NCI-H2081 treated with DMSO at 0.1 percent for 48 hours (cell line): Measurements from ENCODE around the gene C20orf141.

Source experiments
- DNase-seq: peaks from one replicate; lab custom pipeline; 2025; lab: John Stamatoyannopoulos, UW

Gene C20orf141

DNA sequence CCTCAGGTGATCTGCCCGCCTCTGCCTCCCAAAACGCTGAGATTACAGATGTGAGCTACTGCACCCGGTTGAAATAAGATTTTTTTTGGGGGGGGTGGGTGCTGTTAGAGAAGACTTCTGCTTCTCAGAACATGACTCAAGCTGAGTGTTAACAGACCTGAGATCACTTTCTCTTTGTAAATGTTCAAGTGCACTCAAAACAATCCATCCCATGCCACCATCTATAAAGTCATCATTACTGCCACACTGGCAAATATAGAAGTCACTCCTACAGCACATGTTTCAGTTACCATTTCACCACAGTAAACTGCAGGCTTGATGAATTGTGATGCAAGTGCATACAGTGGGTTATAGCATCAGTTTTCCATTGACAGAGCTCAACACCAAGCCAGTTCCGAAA is 34.7 kb downstream of the C20orf141 start:
- no peak for DNase-seq

DNA sequence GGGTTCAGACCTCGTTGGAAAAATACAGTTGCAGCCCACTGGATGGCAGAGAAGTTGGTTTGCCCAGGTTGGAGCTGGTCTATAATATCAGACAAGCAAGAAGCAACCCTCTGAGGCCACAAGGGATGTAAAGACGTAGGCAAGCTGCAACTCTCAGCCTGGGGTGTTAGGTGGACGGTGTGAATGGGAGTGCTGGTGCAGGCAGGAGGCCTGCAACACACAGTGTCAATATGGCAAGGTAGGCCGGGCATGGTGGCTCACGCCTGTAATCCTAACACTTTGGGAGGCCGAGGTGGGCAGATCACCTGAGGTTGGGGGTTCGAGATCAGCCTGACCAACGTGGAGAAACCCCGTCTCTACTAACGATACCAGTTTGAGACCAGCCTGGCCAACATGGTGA is 36.3 kb downstream of the C20orf141 start:
- DNase-seq, result no peak

DNA sequence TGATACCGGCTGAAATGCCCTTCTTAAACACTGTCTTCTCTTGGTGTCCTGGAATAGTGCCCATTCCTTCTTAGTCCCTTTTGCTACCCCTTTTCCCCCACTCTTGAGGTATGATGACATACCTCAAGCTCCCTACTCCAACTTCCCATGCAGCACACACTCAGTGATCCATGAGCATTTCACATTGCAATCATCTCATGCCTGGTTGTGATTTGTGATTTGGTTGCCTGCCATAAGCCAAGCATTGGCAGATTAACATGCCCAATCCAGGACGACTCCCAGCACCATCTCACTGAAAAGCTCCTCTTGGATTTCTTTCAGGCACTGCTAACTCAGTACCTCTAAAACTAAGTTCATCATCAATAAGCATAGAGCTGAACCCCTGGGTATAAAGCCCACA is 43.8 kb downstream of the C20orf141 start:
- no peak for DNase-seq

DNA sequence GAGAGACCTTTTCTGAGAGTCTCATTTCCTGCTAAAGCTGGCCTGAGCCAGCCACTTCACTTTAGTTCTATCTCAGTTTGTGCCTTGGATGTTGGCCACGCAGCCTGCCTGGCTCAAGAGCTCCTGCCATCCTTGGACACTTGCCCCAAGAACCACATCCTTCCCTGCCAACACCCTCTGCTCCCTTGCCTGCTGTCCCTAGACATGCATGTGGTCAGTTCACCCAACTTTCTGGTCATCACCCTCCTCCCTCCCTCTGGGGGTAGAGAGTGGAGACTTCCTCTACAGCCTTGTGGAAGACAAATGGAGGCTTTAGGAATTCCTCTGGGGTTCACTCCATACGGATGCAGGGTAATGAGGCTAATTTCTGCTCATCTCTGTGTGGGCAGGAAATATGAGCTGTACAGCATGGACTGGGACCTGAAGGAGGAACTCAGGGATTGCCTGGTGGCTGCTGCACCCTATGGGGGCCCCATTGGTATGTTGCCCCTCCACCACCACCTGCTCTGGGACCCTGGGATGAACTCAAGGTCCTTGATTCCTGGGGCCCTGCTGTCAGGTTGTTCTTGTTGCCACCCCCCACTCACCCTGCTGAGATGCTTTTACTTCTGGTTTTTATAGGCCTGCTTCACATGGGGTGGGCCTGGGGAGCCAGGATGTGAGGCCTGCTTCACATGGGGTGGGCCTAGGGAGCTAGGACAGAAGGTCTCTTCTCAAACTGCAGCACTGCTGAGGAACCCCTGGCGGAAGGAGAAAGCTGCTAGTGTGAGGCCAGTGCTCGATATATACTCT is 44.7 kb downstream of the C20orf141 start:
- DNase-seq, result no peak

DNA sequence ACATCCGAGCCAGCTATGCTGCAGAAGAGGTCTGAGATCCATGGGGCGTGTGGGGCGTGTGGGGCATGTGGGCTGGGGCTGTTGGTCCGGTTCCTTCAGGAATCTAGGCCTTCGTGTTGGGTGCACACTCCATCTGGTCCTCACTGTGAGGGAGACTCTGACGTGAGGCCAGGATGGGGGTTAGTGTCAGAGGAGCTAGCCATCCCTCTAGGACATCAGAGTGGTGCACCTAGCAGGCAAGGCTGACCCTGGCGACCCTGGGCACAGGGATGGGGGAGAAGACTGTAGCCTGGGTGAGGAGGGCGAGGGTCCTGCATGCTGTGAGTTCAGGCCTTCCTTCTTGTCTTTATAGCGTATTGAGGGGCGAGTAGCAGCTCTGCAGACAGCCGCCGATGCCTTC is 49.8 kb downstream of the C20orf141 start:
- no peak for DNase-seq

DNA sequence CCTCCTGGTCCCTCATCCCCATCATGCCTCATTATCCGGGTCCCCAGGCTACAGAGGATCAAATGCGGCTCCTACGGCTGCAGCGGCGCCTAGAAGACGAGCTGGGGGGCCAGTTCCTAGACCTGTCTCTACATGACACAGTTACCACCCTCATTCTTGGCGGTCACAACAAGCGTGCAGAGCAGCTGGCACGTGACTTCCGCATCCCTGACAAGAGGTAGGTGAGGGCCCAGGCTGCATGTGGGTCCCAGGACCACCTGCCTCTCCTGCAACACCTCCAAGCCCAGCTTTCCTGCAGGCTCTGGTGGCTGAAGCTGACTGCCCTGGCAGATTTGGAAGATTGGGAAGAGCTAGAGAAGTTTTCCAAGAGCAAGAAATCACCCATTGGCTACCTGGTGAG is 50.3 kb downstream of the C20orf141 start:
- no peak for DNase-seq
